Embryonic facial prominence (tissue), 1 donor: ENCODE measurements around the gene OSBPL8.

Experiments used
- DNase-seq: peaks from one replicate; pipeline ENCODE4 v3.0.0-alpha.2; 2016; ENCODE audit errors: extremely low spot score

OSBPL8 gene

DNA sequence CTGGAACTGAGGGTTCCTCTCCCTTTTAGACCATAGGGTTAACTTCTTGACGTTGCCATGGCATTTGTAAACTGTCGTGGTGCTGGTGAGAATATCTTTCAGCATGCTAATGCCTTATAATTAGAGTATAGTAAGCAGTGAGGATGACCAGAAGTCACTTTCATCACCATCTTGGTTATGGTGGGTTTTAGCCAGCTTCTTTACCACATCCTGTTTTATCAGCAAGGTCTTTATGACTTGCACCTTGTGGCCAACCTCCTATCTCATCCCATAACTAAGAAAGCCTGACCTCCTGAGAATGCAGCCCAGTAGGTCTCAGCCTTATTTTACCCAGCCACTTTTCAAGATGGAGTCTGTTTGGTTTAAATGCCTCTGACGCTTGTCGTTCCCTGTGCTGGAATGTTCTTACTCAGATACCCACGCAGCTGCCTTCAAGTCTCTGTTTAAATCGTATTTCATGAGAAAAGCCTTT lies 255.5 kb downstream of the OSBPL8 start:
- no peak for DNase-seq

DNA sequence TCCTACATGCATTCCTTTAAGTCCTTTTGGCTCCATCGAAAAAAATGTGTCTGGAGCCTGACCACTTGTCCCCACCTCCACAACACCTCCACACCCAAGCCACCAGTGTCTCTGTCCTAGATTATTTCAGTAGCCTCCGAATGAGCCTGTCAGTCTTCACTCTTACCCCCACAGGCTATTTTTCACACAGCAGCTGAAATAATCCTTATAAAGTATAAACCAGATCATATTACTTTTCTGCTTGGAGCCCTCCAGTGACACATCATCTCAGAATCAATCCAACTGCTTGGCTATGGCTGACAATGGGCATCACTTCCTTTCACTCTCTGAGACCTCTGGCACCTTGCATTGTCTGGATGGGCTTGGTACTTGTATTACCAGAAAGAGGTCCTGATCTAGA lies 256.2 kb downstream of the OSBPL8 start:
- DNase-seq, result no peak
